Activated CD4-positive, alpha-beta T cell treated with anti-CD3 and anti-CD28 coated beads for 4 hours (primary cell): ENCODE results near the gene COL6A3.

Experiments used
- DNase-seq, 2 donors: peaks; one replicate each; pipeline ENCODE4 v3.0.0-alpha.2; 2020

The COL6A3 gene, protein sequence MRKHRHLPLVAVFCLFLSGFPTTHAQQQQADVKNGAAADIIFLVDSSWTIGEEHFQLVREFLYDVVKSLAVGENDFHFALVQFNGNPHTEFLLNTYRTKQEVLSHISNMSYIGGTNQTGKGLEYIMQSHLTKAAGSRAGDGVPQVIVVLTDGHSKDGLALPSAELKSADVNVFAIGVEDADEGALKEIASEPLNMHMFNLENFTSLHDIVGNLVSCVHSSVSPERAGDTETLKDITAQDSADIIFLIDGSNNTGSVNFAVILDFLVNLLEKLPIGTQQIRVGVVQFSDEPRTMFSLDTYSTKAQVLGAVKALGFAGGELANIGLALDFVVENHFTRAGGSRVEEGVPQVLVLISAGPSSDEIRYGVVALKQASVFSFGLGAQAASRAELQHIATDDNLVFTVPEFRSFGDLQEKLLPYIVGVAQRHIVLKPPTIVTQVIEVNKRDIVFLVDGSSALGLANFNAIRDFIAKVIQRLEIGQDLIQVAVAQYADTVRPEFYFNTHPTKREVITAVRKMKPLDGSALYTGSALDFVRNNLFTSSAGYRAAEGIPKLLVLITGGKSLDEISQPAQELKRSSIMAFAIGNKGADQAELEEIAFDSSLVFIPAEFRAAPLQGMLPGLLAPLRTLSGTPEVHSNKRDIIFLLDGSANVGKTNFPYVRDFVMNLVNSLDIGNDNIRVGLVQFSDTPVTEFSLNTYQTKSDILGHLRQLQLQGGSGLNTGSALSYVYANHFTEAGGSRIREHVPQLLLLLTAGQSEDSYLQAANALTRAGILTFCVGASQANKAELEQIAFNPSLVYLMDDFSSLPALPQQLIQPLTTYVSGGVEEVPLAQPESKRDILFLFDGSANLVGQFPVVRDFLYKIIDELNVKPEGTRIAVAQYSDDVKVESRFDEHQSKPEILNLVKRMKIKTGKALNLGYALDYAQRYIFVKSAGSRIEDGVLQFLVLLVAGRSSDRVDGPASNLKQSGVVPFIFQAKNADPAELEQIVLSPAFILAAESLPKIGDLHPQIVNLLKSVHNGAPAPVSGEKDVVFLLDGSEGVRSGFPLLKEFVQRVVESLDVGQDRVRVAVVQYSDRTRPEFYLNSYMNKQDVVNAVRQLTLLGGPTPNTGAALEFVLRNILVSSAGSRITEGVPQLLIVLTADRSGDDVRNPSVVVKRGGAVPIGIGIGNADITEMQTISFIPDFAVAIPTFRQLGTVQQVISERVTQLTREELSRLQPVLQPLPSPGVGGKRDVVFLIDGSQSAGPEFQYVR (N-terminal part only)

DNA sequence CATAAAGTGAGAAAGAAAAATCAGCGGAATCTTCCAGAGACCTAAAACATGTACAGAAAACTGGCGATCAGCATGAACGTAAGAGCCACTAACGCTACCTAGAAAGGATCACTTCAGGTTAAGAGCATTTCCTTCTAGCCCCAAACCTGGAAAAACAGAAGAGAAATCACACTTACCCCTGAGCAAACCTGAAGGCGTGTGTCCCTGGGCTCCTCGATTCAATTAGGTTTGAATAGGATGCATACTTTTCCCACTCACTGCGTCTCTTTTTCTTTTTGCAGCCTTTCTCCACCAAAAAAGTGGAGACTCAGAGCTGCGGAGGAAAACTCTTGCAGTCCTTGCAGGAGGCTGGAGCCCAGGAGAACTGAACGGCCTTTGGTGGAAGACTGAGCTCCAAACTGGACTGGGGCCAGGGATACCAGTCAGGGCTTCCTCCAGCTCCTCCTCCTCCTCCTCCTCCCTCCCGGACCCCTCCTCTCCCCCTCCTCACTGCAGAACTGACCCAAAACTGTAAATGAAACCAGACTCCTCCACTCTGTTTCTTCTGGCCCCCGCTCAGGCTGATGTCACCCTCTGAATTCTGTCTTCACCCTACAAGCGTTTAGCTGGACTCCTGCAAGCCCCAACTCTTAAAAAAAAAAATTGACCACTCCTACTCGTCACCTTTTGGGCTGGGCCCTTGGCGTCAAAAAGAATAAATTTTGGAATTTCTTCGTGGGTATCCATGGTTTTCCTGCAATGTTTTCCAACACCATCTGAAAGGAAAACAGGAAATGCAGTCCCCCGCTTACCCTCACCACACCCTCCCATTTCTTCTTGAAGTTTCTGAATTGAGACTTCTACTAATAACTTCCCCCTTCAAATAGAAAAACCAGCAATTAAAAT is at the start of gene COL6A3:
Gene COL6A3, minus strand, starts transcription at position 388 of the 885 bp plus-strand sequence. CDS start 17,347 bp downstream, outside the sequence.
- DNase-seq = no peak

DNA sequence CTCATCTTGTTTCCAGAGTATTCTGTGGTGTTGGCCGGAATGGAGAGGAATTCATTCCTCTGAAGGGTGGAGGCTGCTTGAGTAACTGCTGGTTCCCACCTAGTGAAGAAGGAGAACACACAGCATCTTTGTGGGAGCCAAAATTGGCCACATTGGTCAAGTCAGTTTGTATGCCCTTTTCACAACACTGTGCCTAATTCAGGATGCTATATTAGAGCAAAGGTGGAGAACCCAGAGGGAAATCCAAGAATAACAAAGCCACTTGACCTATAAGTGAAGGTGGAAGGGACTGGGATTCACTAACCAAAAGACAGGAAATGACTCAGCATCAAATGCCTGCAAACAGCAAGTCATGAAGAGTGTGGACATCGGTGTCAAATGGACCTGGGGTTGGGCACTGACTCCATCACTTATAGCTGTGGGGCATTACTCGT is 45.8 kb upstream of the COL6A3 start:
- no peak for DNase-seq

DNA sequence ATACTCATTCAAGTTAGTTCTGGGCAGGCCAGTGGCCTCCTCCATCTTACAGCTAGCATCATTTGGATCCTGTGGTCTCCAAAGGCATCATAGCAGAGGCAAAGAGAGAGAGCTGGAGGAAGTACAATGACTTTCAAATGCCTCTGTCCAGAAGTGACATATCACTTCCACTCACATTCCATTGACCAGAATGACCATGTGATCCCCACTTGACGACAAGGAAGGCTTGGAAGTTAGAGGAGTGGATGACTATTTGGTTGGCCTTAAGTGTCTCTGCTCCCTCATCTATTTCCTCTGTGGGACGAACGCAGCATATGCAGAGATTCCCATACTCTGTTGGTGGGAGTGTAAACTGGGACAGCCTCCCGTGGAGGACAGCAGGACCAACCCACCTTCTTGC is 45.3 kb upstream of the COL6A3 start:
- DNase-seq = no peak

DNA sequence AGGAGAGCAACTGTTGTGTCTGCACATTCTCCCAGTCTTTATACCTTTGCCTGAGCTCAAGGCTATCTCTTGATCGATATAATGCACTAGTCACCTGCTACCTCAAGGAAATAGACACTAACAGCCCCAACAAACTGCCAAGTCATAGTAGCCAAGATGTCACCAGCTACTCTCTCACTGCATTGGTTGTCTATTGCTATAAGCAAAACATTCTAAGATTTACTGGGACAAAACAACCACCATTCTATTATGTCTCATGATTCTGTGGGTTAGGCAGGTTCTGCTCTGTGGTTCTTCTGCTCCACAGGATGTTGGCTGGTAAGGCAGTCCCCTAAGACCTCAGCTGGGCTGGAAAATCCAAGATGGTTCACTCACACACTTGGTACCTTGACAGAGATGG is 44.6 kb upstream of the COL6A3 start:
- no peak for DNase-seq

DNA sequence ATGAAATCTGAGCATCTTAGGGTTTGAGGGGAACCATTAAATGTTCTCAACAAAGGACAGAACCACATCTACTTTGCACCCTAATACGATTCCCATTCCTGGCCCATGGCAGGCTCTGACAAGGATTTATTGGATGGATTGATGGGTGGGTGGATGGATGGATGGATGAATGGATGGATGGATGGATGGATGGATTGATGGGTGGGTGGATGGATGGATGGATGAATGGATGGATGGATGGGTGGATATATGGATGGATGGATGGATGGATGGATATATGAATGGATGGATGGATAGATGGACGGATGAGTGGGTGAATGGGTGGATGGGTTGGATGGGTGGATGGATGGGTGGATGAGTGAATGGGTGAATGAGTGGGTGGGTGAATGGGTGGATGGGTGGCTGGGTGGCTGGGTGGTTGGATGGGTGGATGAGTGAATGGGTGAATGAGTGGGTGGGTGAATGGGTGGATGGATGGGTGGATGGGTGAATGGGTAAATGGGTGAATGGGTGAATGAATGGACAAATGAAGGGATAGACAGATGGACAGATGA is 43.5 kb upstream of the COL6A3 start:
- no peak for DNase-seq

DNA sequence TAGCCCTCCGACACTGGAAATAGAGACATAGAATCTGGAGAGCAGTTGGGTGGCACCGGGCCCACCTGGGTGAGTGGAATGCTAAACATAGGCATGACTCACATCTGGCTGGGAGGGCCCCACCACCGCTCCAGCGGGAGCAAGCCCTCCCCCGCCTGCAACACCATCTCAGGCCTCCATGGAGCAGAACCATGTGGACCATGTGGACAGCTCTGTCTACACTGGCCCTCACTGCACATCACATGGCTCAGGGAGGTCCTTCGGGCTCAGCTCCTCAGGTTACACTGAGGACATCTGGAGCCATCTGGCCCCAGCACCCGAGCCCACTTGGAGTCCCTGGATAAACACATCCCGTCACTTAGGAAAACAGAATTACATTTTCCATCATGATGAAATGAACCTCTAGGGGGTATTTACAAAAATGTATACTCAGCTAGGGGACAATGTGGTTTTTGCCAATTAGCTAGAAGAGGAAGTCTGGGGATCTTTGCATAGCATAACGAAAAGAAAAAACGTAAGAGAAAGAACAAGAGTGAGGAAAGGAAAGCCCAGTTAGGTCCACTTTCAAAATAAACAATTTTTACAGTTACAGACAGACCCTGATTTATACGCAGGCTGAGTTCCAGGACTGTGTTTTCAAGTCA is 42.4 kb upstream of the COL6A3 start:
- DNase-seq = no peak

DNA sequence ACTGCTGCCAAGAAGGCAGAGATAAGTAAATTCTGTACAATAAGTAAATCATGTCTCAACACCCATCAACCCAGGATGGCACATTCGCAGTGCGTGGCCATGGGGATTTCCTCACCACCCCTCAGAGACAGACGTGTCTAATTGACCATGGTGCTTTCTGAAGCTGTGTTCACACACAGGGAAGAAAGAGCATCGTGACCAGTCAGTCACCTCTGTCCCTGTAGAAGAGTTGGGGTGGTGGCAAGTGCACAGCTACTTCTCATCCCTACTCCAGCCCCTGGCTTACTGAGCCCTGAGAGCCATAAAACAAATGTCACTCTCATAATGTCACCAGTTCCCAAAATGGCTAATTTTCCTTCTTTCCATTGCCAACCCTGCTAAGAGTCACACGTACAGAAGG is 41.8 kb upstream of the COL6A3 start:
- no peak for DNase-seq

DNA sequence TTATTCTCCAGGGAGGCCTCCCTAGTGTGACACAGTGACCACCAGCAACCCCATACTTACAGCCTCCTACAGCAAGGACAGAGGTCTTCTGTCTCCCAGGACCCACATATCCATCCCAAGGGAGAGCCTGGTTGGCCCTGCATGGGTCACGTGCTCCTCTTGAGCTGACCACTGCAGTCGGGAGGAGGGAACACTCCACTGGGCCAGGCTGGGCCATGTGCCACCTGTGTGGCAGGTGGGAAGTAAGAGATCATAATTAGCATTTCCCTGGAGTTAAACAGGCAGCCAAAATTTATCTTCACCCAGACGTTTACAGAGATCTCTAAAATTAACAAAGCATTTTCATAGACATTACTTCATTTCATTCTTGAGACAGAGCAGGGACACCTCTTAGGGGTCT is 39.7 kb upstream of the COL6A3 start:
- no peak for DNase-seq

DNA sequence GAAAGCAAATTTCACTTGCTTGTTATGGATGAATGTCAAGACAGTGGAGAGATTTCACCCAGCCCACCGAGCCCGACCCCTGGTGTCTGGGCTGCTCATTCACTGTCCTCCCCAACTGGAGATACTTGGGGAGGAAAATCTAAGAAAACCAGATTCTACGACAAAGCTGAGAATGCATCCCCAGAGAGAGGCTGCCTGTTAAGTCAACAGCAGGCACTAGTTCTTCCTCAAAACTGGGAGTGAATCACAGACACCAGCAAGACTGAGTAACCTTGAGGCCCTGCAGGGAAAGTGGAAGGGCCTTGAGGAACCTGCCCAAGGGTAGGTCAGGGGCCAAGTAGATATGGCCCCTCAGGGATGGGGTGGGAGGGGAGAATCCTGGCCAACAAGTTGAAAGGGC is 38.9 kb upstream of the COL6A3 start:
- no peak for DNase-seq

DNA sequence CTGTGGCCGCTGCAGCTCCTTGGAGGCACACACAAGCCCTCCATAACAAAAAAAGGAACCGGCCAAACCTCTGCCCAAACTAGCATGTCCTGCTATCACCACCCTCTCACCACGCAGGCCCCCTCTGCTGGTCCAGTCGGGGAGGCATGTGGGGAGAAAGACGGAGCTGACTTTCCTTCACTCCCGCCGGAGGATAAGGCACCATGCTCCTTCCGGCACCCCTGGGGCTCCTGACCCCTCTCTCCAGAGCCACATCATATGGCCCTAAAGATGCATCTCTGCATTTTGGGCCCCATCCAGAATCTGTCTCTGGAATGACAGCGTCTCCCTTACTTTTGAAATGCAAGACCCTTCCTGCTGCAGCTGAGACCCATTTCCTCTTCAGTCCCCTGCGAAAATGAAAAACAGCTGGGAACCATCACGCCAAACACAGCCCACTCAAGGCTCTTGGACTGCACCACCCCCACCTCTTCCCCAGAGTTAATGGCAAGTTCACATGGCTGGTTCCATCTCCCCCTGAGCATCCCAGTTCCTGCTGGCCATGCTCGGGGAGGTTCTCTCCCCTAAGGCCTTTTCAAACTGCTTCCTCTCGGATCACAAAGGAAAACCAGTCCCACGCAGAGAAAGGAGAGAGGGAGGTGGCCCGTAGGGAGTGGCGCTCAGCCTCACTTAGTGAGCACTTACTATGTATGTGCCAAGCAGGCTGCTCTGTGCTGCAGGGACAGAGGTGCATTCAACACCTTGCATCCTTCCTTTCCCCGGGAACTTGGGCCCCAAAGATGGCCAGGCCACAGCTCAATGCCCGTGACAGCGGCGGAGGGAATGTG is 37.9 kb upstream of the COL6A3 start:
- no peak for DNase-seq

DNA sequence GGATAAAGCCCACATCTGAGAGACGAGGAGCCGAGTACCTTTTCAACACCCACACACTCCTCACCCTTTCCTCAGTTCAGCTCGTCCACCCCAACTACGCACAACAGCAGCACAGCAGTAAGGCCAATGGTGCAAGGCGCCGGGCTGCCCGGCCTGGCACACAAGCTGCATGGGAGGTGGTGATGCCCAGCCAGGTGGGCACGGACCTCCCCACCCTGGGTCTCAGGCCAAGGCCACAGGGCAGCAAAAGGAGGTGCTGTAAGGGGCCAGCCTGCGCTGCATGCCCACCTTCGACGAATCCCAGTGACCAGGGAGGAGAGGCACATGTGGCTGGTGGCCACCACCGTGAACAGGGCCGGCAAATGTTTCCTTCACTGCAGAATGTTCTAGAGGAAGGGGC is 36.6 kb upstream of the COL6A3 start:
- DNase-seq = no peak

DNA sequence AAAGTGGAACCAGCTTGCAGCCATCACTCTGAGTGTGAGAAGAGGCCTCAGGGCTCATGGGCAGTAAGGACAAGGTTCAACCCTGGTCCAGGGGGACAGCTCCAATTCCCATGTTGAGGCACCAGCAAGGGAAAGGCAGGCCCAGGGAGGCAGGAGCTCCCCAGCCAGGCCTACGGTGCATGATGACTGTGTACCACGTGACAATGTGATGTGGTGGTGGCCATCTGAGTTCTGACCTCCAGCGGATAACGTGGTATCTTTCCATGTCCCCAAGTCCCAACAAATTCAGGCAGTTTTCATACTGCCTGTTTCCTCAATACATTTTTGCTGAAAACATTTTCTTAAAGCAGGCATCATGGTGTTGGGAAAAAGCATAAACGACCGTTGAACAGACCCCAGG is 36.1 kb upstream of the COL6A3 start:
- DNase-seq = no peak

DNA sequence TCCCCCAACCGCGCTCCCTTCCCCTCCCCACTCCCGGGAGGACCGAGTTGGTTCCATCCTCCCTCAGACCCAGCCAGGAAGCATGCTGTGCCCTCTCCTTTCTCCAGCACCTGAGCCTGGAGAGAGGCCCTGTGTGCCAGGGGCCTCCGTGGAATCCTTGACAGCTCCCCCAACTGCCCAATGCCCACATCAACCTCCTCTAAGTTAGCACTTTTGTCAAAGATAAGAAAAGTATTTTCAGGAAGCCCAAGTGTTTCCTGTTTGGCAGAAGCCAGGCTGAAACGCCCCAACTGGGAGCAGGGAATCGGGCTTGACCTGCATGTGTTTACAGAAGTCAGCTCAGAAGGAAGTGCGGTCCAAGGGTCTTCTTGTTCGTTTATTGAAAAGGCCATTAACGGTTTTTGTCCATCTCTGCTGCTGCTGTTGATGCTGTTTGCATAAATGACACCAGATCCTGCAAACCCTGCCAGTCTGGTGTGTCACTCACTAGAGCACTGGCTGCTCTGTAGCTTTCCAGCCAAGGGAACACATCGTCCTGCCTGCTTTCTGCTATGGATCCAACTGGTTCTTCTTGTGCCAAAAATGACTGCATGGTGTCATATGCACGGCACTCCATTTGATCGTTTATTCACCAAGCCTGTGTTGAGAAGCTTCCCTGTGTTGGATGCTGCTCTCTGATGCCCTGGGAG is 35.4 kb upstream of the COL6A3 start:
- DNase-seq = no peak

DNA sequence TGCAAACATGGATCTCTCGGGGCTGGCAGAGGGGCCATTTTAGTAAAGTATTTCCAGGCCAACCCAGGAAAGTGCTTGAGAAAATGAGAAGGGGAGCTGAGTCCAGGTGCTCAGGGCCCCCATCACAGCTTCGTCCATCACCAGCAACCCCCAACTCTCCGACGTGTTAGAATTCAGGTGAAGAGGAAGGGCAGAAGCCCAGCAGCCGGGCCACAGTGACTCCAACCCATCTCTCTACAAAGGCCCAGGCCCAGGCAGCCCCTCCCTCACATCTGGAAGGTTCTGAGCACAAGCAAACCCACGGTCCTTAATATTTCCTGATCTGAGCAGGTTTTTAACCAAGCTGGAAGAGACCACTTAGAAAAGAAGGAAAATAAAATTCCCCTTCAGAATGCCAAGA is 34.7 kb upstream of the COL6A3 start:
- DNase-seq = no peak

DNA sequence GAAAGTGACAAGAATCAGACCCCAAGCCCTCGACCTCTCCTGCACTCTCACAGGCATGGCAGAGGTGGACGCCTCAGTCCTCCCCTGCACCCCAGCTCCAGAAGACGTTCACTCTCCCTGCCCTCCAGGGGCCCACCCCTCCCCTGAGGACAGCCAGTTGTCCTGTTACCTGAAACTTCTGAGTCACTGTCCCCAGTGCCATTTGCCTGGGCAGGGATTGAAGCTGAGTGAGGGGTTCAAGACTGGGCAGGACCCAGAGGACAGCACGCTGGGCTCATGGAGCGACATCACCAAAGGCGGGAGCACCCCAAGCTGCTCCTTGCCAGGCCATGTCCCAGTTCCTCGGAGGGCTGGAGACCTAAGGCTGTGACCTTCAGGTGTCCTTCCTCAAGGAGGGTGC is 34.2 kb upstream of the COL6A3 start:
- no peak for DNase-seq

DNA sequence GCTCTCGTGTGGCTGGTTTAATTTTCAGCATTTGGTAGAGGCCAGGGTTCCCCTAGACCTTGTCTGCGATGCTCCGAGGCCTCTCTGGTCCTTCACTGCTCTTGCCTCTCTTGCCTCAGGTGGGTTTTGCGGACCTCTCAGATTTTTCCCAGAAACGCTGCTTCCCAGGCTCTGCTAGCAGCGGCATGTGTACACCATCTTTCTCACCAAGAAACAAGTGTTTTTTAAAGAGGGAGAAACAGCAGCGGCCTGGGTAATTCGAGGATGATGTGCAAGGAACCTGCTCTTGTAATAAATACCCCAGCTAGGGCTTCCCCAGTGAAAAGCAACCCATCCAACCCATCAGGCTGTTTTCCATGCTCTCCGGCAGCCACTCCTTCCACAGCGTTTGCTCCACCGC is 33.5 kb upstream of the COL6A3 start:
- DNase-seq = no peak

DNA sequence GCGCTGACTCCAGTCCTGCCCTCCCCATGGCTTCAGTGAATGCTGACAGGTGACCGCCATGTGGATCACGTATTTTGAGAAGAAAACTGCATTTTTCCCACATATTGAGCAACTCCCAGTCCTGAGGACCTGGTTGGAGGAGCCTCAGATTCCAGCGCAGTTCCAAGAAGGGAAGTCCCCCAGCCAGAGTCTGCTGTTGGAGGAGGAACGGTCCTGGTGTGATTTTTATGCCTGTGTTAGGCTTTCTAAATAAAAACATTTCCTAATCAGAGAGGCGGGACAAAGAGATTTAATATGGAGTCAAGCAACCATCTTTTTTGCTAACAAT is 32.3 kb upstream of the COL6A3 start:
- DNase-seq = no peak

DNA sequence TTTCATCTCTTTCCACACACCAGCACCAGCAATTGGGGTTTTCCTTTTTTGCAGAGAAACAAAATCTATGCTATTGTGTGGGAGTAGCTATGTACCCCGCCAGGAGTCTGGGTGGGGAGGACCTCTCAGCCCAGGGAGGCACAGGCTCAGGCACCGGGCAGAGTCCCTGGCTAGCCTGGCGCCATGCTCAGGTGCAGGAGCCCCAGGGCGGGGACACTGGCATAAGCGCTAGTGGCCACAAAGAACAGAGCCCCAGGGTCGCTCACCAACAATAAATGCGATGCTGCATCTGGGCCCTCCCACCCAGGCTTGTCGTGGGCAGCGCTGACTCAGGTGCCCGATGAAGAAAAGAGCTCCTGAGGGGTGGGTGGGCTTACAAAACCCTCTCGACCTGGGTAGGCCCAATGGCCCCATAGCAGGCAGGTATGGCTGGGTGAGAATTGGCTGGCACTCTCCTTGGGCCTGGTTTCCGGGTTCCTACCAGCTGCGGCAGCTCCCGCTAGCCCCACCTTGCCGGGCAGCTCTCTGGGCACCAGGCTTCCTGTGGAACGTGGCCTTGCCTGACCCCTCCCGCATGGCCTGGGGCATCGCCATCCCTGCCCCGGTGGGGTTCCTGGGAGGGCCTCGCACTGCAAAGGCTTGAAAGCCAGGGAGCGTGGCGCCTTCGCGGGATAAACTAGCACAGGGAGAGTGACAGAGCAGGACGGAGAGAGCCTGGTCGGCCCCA is 31.8 kb upstream of the COL6A3 start:
- DNase-seq = no peak

DNA sequence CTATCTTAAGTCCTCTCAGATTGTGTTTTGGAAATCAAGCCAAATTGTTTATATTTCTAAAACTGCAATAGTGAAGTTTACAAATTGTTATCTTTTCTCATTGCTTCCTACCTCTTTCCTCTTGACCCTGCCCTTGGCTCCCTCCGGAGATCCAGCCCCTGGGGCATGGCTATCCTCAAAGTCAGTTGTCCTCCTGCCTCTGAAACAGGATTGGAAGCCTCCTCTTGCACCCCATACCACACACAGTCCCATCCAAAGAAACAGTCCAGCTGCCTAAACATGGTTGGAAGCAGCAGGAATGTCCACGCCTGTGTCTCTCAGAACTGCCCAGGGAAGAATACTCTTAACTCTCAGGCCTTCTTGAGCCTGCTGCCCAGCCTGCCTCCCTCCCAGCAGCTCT is 30.1 kb upstream of the COL6A3 start:
- no peak for DNase-seq
